DND-41 (cell line): ENCODE results near the gene BORCS5.
"Not testable (repeated sequence)": the region's sequence is repeated elsewhere in the genome, so short reads cannot be mapped to it uniquely, and the experiment has no call there.

Experiments used
- ATAC-seq: fragments of 200-7000 bp; cut with Tn5 transposase; 3 replicates; pipeline ENCODE4 v1.9.1; 2021; ENCODE audit warnings: low read depth; ENCODE audit not compliant: insufficient read depth
- DNase-seq: peaks from one replicate; pipeline ENCODE4 v3.0.0-alpha.2; 2020
- H2AFZ ChIP-seq: 2 replicates; pipeline ENCODE4 v1.6.0; 2012; ENCODE audit warnings: low read depth, low read length
- H3K27ac ChIP-seq: 2 replicates; pipeline ENCODE4 v1.5.1; 2012; ENCODE audit warnings: low read length, inconsistent platforms
- H3K27me3 ChIP-seq: fragments of 200-600 bp; sonication (generic); 2 replicates; pipeline ENCODE4 v1.6.0; 2012; ENCODE audit warnings: low read length, mild to moderate bottlenecking, inconsistent platforms; ENCODE audit not compliant: insufficient read depth, poor library complexity
- H3K36me3 ChIP-seq: 2 replicates; pipeline ENCODE4 v1.5.1; 2012; ENCODE audit warnings: low read length, inconsistent platforms; ENCODE audit not compliant: insufficient read depth
- H3K4me1 ChIP-seq: 2 replicates; pipeline ENCODE4 v1.5.1; 2012; ENCODE audit warnings: mild to moderate bottlenecking, low read length; ENCODE audit not compliant: insufficient read depth
- H3K4me2 ChIP-seq: 2 replicates; pipeline ENCODE4 v1.6.0; 2012; ENCODE audit warnings: mild to moderate bottlenecking, moderate library complexity, low read length, inconsistent platforms; ENCODE audit not compliant: insufficient read depth
- H3K4me3 ChIP-seq, 2 experiments: fragments of 200-600 bp in 1 of 2; shearing (Covaris generic) in 1 of 2; 2 replicates each; pipeline ENCODE4 v1.5.1; 2012 to 2016; ENCODE audit warnings: inconsistent platforms in 2 of 2, low read length in 2 of 2, mild to moderate bottlenecking in 2 of 2, low read depth in 1 of 2, moderate library complexity in 1 of 2
- H3K79me2 ChIP-seq: 2 replicates; pipeline ENCODE4 v1.6.0; 2012; ENCODE audit warnings: low read length, inconsistent platforms; ENCODE audit not compliant: insufficient read depth
- H3K9ac ChIP-seq: 2 replicates; pipeline ENCODE4 v1.6.0; 2012; ENCODE audit warnings: low read depth, mild to moderate bottlenecking, inconsistent platforms, low read length, moderate library complexity
- H3K9me3 ChIP-seq: 2 replicates; pipeline ENCODE4 v1.5.1; 2012; ENCODE audit warnings: low read length, moderate library complexity, mild to moderate bottlenecking, inconsistent platforms; ENCODE audit not compliant: insufficient read depth, severe bottlenecking
- H4K20me1 ChIP-seq: 2 replicates; pipeline ENCODE4 v1.6.0; 2012; ENCODE audit warnings: low read length; ENCODE audit not compliant: insufficient read depth
- CTCF ChIP-seq: IDR thresholded peaks from 2 replicates; pipeline ENCODE4 v1.5.1; 2012; ENCODE audit warnings: borderline replicate concordance, low read length, moderate library complexity, mild to moderate bottlenecking; ENCODE audit not compliant: poor library complexity, severe bottlenecking; ENCODE audit errors: extremely low read depth
- EZH2 ChIP-seq: IDR thresholded peaks from 3 replicates; pipeline ENCODE4 v1.6.1; 2012; ENCODE audit warnings: borderline replicate concordance, low read depth, mild to moderate bottlenecking, moderate library complexity, low read length, inconsistent platforms; ENCODE audit not compliant: severe bottlenecking

Gene BORCS5

DNA sequence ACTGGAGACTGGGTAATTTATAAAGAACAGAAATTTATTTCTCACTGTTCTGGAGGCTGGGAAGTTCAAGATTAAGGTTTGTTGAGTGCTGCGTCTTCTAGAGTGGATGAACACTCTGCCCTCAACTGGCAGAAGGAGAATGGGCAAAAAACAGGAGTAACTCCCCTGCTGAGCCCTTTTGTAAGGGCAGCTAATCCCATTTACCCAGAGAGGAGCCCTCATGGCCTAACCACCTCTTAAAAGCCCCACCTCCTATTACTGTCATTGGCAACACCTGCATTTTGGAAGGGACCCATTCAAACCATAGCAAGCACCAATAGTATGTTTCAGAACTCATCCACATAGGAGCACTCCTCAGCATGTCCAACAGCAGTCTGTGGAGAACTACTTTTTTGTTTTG is 47.4 kb downstream of the BORCS5 start:
- Histone ChIP-seq H3K4me2 (no peak overlapping the region), H3K27me3 (no peaks in the 10 kb centered on the region), H3K4me3 (no peak overlapping the region), H4K20me1 (no peaks in the 10 kb centered on the region), H2AFZ (no peak overlapping the region), H3K79me2 (no peaks in the 10 kb centered on the region), H3K9ac (no peak overlapping the region), H3K36me3 (no peaks in the 10 kb centered on the region; the same call in 1 of the 2 replicates), H3K9me3 (no peaks in the 10 kb centered on the region), H3K4me1 (no peaks in the 10 kb centered on the region), H3K27ac (no peak overlapping the region)
- DNase-seq (no peak), ATAC-seq (no peak)
- TF ChIP-seq EZH2 (no peak), CTCF (no peak)

- Histone ChIP-seq H3K36me3 (no peaks in the 10 kb centered on the region; the same call in 1 of the 2 replicates), H3K9me3 (no peaks in the 10 kb centered on the region), H3K27ac (no peak overlapping the region), H3K79me2 (no peaks in the 10 kb centered on the region), H3K4me1 (no peaks in the 10 kb centered on the region), H3K27me3 (no peaks in the 10 kb centered on the region), H2AFZ (no peak overlapping the region), H3K4me2 (no peak overlapping the region), H4K20me1 (no peaks in the 10 kb centered on the region), H3K9ac (no peak overlapping the region), H3K4me3 (no peak overlapping the region)
- ATAC-seq = no peak
- DNase-seq = no peak
- TF ChIP-seq EZH2 = no peak
These were observed 49.0 kb downstream of the BORCS5 start for GRCh38 chr12:12405882-12406281.

GRCh38 chr12:12406762-12407161 is 49.9 kb downstream of the BORCS5 start:
- TF ChIP-seq CTCF = no peak
- no peak for TF ChIP-seq EZH2
- H4K20me1 ChIP-seq = no peaks in the 10 kb centered on the region
- no peak overlapping the region for H2AFZ ChIP-seq
- DNase-seq = no peak
- no peaks in the 10 kb centered on the region; the same call in 1 of the 2 replicates for H3K36me3 ChIP-seq
- no peaks in the 10 kb centered on the region for H3K79me2 ChIP-seq
- no peaks in the 10 kb centered on the region for H3K4me1 ChIP-seq
- no peak overlapping the region for H3K9ac ChIP-seq
- no peak overlapping the region for H3K27ac ChIP-seq
- ATAC-seq = no peak
- H3K27me3 ChIP-seq = no peaks in the 10 kb centered on the region
- no peak overlapping the region for H3K4me3 ChIP-seq
- H3K9me3 ChIP-seq = no peaks in the 10 kb centered on the region
- H3K4me2 ChIP-seq = no peak overlapping the region

- H3K4me3 ChIP-seq = no peak overlapping the region
- ATAC-seq (no peak), DNase-seq (no peak)
- H4K20me1 ChIP-seq = no peaks in the 10 kb centered on the region
- no peaks in the 10 kb centered on the region; the same call in 1 of the 2 replicates for H3K36me3 ChIP-seq
- H3K4me2 ChIP-seq = no peak overlapping the region
- TF ChIP-seq CTCF (no peak), EZH2 (no peak)
- no peak overlapping the region for H3K27ac ChIP-seq
- no peaks in the 10 kb centered on the region for H3K4me1 ChIP-seq
- H2AFZ ChIP-seq = no peak overlapping the region
- no peaks in the 10 kb centered on the region for H3K9me3 ChIP-seq
- H3K27me3 ChIP-seq = no peaks in the 10 kb centered on the region
- H3K9ac ChIP-seq = no peak overlapping the region
- no peaks in the 10 kb centered on the region for H3K79me2 ChIP-seq
These were observed 51.4 kb downstream of the BORCS5 start for GRCh38 chr12:12408265-12408690.

- not testable (repeated sequence) for H3K4me2 ChIP-seq, H3K4me3 ChIP-seq, H2AFZ ChIP-seq, H3K36me3 ChIP-seq, H3K27me3 ChIP-seq, ATAC-seq, DNase-seq, H3K79me2 ChIP-seq, H4K20me1 ChIP-seq, H3K4me1 ChIP-seq, H3K27ac ChIP-seq, H3K9me3 ChIP-seq, H3K9ac ChIP-seq
These were observed 52.5 kb downstream of the BORCS5 start for GRCh38 chr12:12409337-12409736.
